Prostate gland (tissue), 2 donors: ENCODE data around the gene XRCC4. TPM values are rescaled to one million over a fixed set of nuclear protein-coding genes. Genes with fewer than 3 reads are reported as not detected.

Experiments
- DNase-seq: peaks from one replicate; pipeline ENCODE4 v3.0.0-alpha.2; 2019; ENCODE audit warnings: low spot score
- H3K27ac ChIP-seq, 2 donors: fragments of 200-600 bp; sonication (generic); 2 replicates each; pipeline ENCODE4 v1.5.1; 2017 to 2019
- H3K27me3 ChIP-seq: fragments of 200-600 bp; sonication (generic); replicated peaks from 2 replicates; pipeline ENCODE4 v1.5.1; 2019; ENCODE audit not compliant: insufficient read depth
- H3K36me3 ChIP-seq, 2 donors: fragments of 200-600 bp; sonication (generic); 1 replicate in 1 of 2; 2 replicates in 1 of 2; pipeline versions ENCODE4 v1.5.1 to v1.8.1; 2017 to 2019
- H3K4me1 ChIP-seq: fragments of 200-600 bp; sonication (generic); replicated peaks from 2 replicates; pipeline ENCODE4 v1.5.1; 2019
- H3K4me3 ChIP-seq, 2 donors: fragments of 200-600 bp; sonication (generic); 2 replicates each; pipeline ENCODE4 v1.5.1; 2017 to 2019
- H3K9me3 ChIP-seq: fragments of 200-600 bp; sonication (generic); 2 replicates; pipeline ENCODE4 v1.5.1; 2017
- POLR2A ChIP-seq: fragments of 450-650 bp; IDR thresholded peaks from one replicate; pipeline ENCODE4 v1.6.1; 2016; ENCODE audit warnings: antibody characterized with exemption, mild to moderate bottlenecking
- POLR2AphosphoS5 ChIP-seq: sonication (generic); formaldehyde crosslinking; IDR thresholded peaks from one replicate; pipeline ENCODE4 v1.6.1; 2017; ENCODE audit warnings: antibody characterized with exemption
- WGBS: methylation state at CpG from one replicate; pipeline ENCODE4 v1.1.5; 2018; 5-methylcytosine and 5-hydroxymethylcytosine counted together
- intact Hi-C: fragments of 100-400 bp; cut with DNase I; formaldehyde crosslinking; loops from one replicate; pipeline ENCODE4 v1.14.2; 2022
- total RNA-seq, 2 donors: library from RNA; depleted of rRNA; stranded (reverse); fragments of >200 nt; gene quantifications; one replicate each; pipeline ENCODE4 v1.1.0, GENCODE V29; 2016
- TF ChIP-seq, protein P1 (sequence below), 4 experiments: fragments of 200-600 bp in 2 of 4; fragments of 450-650 bp in 2 of 4; sonication (generic) in 2 of 4; IDR thresholded peaks; 1 replicate in 3 of 4; 2 replicates in 1 of 4; pipeline ENCODE4 v1.5.1; 2016 to 2019; ENCODE audit warnings: antibody characterized with exemption in 4 of 4, mild to moderate bottlenecking in 2 of 4, moderate library complexity in 2 of 4

Gene XRCC4
- total RNA-seq, 2 donors from 2014 or later = 7.3 to 11.4 TPM

- no peak overlapping the region for H3K4me3 ChIP-seq
- H3K27me3 ChIP-seq = no peaks in the 10 kb centered on the region
- no peak for DNase-seq
- intact Hi-C loops = no loop called here
- no peak overlapping the region for H3K27ac ChIP-seq
- TF ChIP-seq, protein P1, sequence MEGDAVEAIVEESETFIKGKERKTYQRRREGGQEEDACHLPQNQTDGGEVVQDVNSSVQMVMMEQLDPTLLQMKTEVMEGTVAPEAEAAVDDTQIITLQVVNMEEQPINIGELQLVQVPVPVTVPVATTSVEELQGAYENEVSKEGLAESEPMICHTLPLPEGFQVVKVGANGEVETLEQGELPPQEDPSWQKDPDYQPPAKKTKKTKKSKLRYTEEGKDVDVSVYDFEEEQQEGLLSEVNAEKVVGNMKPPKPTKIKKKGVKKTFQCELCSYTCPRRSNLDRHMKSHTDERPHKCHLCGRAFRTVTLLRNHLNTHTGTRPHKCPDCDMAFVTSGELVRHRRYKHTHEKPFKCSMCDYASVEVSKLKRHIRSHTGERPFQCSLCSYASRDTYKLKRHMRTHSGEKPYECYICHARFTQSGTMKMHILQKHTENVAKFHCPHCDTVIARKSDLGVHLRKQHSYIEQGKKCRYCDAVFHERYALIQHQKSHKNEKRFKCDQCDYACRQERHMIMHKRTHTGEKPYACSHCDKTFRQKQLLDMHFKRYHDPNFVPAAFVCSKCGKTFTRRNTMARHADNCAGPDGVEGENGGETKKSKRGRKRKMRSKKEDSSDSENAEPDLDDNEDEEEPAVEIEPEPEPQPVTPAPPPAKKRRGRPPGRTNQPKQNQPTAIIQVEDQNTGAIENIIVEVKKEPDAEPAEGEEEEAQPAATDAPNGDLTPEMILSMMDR (IDR thresholded peaks at IDR 0.05) = no peak
- TF ChIP-seq POLR2AphosphoS5 = no peak
- no peak for TF ChIP-seq POLR2A
- H3K9me3 ChIP-seq = no peaks in the 10 kb centered on the region
- no peaks in the 10 kb centered on the region for H3K4me1 ChIP-seq
- no peaks in the 10 kb centered on the region for H3K36me3 ChIP-seq
These were observed 132.6 kb downstream of the XRCC4 start for GRCh38 chr5:83209963-83210362.

- Histone ChIP-seq H3K9me3 (no peaks in the 10 kb centered on the region), H3K27ac (no peak overlapping the region), H3K4me3 (no peak overlapping the region), H3K27me3 (no peaks in the 10 kb centered on the region), H3K36me3 (no peaks in the 10 kb centered on the region), H3K4me1 (no peaks in the 10 kb centered on the region)
- no peak for DNase-seq
- TF ChIP-seq POLR2A (no peak), POLR2AphosphoS5 (no peak)
- TF ChIP-seq, protein P1 (IDR thresholded peaks at IDR 0.05) = no peak
- intact Hi-C loops = no loop called here
These were observed 141.7 kb downstream of the XRCC4 start for GRCh38 chr5:83219077-83219476.

DNA sequence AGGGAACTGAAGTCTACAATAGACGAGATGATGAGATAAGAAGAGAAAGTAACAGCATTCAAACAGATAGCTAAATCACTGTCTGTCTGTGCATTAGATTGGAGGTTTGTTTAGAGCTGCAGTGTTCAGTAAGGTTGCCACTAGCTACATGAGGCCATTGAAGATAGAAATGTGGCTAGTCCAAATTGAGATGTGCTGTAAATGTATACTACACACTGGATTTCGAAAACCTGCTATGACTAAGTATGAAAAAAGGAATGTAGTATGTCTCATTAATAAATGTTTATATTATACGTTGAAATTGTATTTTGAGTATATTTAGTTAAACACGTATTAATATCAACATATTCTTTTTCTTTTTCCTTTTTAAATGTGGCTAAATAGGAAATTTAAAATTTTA is 142.1 kb downstream of the XRCC4 start:
- WGBS = 69% methylated on average over 4 of the region's 4 CpGs
- intact Hi-C loops = no loop called here

DNA sequence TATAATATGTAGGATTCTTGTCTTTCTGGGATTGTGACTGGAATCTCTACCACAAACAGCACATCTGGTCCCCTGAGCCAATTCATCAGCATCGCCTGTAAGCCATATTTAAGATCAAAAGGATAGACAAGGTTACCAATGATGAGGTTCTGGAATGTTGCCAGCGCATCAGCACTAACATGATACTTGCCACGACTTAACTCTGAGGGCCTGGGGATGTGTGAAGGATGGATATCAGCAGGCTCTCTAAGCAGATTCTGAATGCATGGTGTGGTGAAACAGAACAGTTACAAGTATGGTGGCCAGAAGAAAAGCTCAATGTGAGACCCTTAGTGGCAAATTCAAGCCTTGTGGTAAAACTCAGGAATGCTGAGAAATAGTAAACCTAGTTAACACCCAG is 143.0 kb downstream of the XRCC4 start:
- H3K4me1 ChIP-seq = no peaks in the 10 kb centered on the region
- no peak overlapping the region for H3K27ac ChIP-seq
- no peak overlapping the region for H3K4me3 ChIP-seq
- WGBS = 78% methylated on average over 3 of the region's 3 CpGs
- H3K36me3 ChIP-seq = no peaks in the 10 kb centered on the region
- intact Hi-C loops = no loop called here
- no peaks in the 10 kb centered on the region for H3K27me3 ChIP-seq
- no peak for TF ChIP-seq POLR2A
- TF ChIP-seq, protein P1 (IDR thresholded peaks at IDR 0.05) = no peak
- TF ChIP-seq POLR2AphosphoS5 = no peak
- DNase-seq = no peak
- no peaks in the 10 kb centered on the region for H3K9me3 ChIP-seq

More for the DNA sequence above, 142.1 kb downstream of the XRCC4 start:
- Histone ChIP-seq H3K4me1 (no peaks in the 10 kb centered on the region), H3K9me3 (no peaks in the 10 kb centered on the region), H3K4me3 (no peak overlapping the region), H3K27me3 (no peaks in the 10 kb centered on the region), H3K27ac (no peak overlapping the region), H3K36me3 (no peaks in the 10 kb centered on the region)
- TF ChIP-seq POLR2AphosphoS5 (no peak), POLR2A (no peak)
- TF ChIP-seq, protein P1 (IDR thresholded peaks at IDR 0.05) = no peak
- DNase-seq = no peak

- Histone ChIP-seq H3K27ac (no peak overlapping the region), H3K4me3 (no peak overlapping the region), H3K36me3 (no peaks in the 10 kb centered on the region), H3K9me3 (no peaks in the 10 kb centered on the region), H3K27me3 (no peaks in the 10 kb centered on the region), H3K4me1 (no peaks in the 10 kb centered on the region)
- TF ChIP-seq POLR2A (no peak), POLR2AphosphoS5 (no peak)
- intact Hi-C loops = no loop called here
- DNase-seq = no peak
- 45% methylated on average over 2 of the region's 2 CpGs for WGBS
These were observed 145.6 kb downstream of the XRCC4 start for GRCh38 chr5:83222906-83223305.
